HG02852 (cell line): ENCODE results near the gene DPEP2.

Experiments used
- ATAC-seq: cut with Tn5 transposase; IDR thresholded peaks from one replicate; pipeline ENCODE4 v1.9.1; 2021; ENCODE audit warnings: mild to moderate bottlenecking, moderate library complexity; ENCODE audit not compliant: unreplicated experiment

The DPEP2 gene

GRCh38 chr16:67959536-67960329, 39.6 kb downstream of the DPEP2 start:
- no peak for ATAC-seq

GRCh38 chr16:67957622-67958021, 41.7 kb downstream of the DPEP2 start:
- no peak for ATAC-seq

- ATAC-seq, result no peak
These were observed 44.7 kb downstream of the DPEP2 start for GRCh38 chr16:67954421-67955196.

GRCh38 chr16:67953641-67954375, 45.5 kb downstream of the DPEP2 start:
- ATAC-seq, result no peak

- no peak for ATAC-seq
These were observed 47.8 kb downstream of the DPEP2 start for GRCh38 chr16:67951485-67951884.

- ATAC-seq, result no peak
These were observed 48.9 kb downstream of the DPEP2 start for GRCh38 chr16:67950335-67950843.

- ATAC-seq, result no peak
These were observed 49.6 kb downstream of the DPEP2 start for GRCh38 chr16:67949645-67950044.

GRCh38 chr16:67948015-67948414, 51.3 kb downstream of the DPEP2 start:
- ATAC-seq, result no peak

GRCh38 chr16:67946966-67947558, 52.2 kb downstream of the DPEP2 start:
- ATAC-seq, result no peak

- no peak for ATAC-seq
These were observed 53.1 kb downstream of the DPEP2 start for GRCh38 chr16:67946128-67946569.

GRCh38 chr16:67945392-67945933, 53.8 kb downstream of the DPEP2 start:
- ATAC-seq, result no peak

GRCh38 chr16:67944690-67945391, 54.4 kb downstream of the DPEP2 start:
- no peak for ATAC-seq

GRCh38 chr16:67943619-67944504, 55.4 kb downstream of the DPEP2 start, which contains the start of gene LCAT:
TSS of gene LCAT (minus strand) at chr16:67944120. CDS start at chr16:67944101, 19 bp downstream.
- ATAC-seq, result no peak

- ATAC-seq, result no peak
These were observed 56.0 kb downstream of the DPEP2 start for GRCh38 chr16:67943256-67943618.

GRCh38 chr16:67942510-67943255, 56.6 kb downstream of the DPEP2 start:
- ATAC-seq, result no peak

- ATAC-seq, result peak; percentile 44
These were observed 57.1 kb downstream of the DPEP2 start for GRCh38 chr16:67942200-67942509.

- no peak for ATAC-seq
These were observed 57.6 kb downstream of the DPEP2 start for GRCh38 chr16:67941469-67942199.
